GM12891 (cell line): ENCODE data around the gene SSTR5.

Experiments used
- PAX5 ChIP-seq: IDR thresholded peaks from 2 replicates; pipeline ENCODE4 v1.6.1; 2011; ENCODE audit warnings: low read length, moderate library complexity, mild to moderate bottlenecking; ENCODE audit not compliant: insufficient read depth, severe bottlenecking
- POLR2A ChIP-seq: IDR thresholded peaks from 2 replicates; pipeline ENCODE4 v1.6.1; 2011; ENCODE audit warnings: low read depth, low read length, control low read depth
- POLR2AphosphoS5 ChIP-seq: IDR thresholded peaks from 2 replicates; pipeline ENCODE4 v1.6.1; 2011; ENCODE audit warnings: low read depth, low read length, control low read depth
- POU2F2 ChIP-seq: IDR thresholded peaks from 2 replicates; pipeline ENCODE4 v1.6.1; 2011; ENCODE audit warnings: low read depth, mild to moderate bottlenecking, control low read depth, low read length, moderate library complexity
- SPI1 ChIP-seq: IDR thresholded peaks from 2 replicates; pipeline ENCODE4 v1.6.1; 2011; ENCODE audit warnings: low read depth, low read length, control low read depth
- TAF1 ChIP-seq: IDR thresholded peaks from 2 replicates; pipeline ENCODE4 v1.6.1; 2011; ENCODE audit warnings: low read depth, low read length, control low read depth

- TF ChIP-seq POLR2A, result no peak
- no peak for TF ChIP-seq PAX5
- no peak for TF ChIP-seq TAF1
- TF ChIP-seq SPI1, result no peak
- TF ChIP-seq POLR2AphosphoS5, result no peak
- no peak for TF ChIP-seq POU2F2
Observed at GRCh38 chr16:1073262-1073558, 663 bp downstream of the SSTR5 start.
